SH-SY5Y (cell line): ENCODE measurements around the gene SCN9A.

Source experiments
- GATA2 ChIP-seq: IDR thresholded peaks from 2 replicates; pipeline ENCODE4 v1.6.1; 2011; ENCODE audit warnings: mild to moderate bottlenecking, low read depth, low read length
- GATA3 ChIP-seq: IDR thresholded peaks from 2 replicates; pipeline ENCODE4 v1.6.1; 2011; ENCODE audit warnings: low read depth, mild to moderate bottlenecking, low read length, moderate library complexity

Gene SCN9A

DNA sequence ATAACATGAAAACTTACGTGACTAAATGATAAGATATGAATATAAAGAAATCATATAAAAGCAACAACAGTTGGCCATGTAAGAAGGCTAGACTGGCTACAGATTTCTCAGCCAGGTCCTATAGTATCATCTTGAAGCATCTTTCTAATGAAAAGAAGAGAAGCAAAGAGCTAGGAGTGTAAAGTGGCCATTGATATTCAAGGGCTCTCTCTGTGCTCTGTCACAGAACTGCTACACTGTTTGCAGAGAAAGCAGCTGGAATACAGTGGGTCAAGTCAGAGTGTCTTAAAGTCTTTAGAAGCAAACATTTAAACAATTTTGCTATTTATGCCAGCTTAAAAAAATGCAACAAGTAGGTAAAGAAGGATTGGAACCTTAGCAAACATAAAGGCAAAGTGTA is 118.8 kb downstream of the SCN9A start:
- no peak for TF ChIP-seq GATA2
- TF ChIP-seq GATA3 = no peak

DNA sequence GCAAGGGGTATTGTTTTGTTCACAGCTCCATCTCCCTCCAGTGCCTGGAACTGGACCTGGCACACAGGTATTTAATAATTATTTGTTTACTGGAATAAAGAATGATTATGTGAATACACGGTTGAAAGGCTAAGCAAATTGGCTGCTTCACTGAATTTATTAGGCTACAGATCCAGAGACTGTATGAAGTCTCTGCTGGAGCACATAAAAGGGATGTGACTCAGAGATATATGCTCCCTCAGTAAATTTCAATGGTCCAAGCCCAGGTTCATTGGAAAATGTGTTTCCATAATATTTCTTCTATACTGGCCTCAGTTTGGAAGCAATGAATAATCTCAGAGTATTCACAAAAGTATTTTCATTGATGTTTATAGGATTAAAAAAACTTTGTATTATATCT is 126.4 kb downstream of the SCN9A start:
- TF ChIP-seq GATA2 = no peak
- no peak for TF ChIP-seq GATA3

DNA sequence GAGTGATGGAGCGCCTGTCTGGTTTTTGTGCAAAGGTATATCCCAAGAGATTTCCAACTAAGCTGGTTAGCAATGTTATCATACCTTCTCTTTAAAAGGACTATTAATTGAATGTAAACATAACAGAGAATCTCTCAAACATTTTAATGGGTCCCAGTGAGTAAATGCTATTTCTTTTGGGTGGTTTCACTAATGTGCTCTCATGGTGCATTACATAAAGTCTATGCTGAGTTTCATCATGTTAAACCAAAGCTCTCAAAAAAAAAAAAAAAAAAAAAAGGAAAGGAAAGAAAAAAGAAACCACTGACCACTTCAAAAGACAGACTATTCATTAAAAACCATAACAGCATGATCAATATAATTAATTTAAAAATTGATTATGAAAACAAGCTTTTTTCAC is 128.8 kb downstream of the SCN9A start:
- TF ChIP-seq GATA3 (no peak), GATA2 (no peak)

DNA sequence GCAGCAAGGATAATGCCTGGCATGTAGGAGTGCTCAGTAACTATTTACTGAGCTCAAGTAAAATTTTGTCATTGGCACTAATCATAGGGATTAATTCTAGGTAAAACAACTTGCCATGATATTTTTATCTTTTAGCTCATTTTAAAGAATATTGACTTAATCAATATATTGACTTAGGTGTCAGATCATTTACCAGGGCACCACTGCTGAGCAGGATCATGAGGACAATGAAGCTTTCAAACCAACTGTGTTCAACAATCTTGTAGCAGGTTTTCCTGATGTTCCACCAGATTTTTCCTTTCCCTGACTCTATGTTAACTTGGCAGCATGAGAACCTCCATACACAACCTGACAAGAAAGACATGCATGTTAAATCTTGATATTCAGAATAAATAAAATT is 133.4 kb downstream of the SCN9A start:
- no peak for TF ChIP-seq GATA2
- TF ChIP-seq GATA3 = no peak

DNA sequence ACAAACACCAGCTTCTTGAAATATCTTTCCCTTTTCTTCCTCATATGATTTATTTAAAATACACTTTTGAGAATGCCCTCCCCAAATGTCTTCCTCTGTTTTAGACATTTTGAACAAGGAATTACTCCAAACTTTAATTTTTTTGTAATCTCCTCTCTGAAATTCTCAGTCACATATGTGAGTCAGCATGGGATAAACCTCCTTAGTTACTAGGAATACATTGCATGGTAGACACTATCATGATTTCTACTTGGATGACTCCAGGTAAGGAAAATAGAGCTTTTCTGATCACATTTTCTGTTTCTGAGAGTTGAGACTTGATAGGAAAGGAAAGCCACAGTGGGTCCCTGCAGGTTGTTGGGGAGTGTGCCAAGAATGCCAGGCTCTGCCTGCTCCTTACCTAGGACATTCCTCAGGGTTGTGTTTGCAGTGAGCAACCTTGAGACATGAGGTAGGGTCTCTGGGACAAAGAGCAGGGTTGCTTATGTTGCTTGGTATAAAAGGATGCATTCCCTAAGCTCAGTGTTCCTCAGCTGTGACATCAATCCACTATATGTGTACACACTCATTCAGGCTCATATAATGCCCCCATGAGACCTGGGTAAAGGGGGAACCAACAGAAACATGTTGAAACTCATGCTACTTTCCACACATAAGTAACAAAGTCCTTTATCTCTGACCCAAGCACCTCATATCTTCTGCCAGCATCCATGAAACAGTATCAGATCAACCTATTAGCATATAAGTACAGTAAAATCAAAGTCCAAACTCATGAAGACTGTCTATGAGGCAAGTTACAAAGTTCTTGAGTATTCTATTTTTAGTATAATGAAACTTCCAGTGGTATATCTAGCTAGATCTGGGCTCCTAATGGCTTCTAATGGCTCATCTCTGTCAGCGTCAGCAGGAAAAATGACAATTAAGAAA is 135.1 kb downstream of the SCN9A start:
- TF ChIP-seq GATA2 = no peak
- TF ChIP-seq GATA3 = no peak

DNA sequence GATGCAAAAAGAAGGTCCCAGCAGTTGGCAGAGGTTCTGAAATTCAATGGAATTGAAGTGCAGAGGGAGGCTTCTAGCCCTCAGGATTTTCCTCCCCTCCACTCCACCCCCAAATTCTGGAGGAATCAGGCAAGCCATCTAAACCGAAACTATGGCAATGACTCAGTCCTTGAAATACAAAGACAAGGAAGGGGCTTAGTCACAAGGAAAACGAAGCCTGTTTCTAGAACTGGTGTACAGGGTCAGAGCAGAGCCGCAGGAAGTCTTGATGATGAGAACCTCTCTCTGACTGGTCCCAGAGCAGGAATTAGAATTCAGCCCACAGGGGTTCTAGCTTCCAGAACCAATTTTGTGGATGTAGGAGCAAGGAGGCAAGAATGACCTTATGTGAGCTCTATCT is 136.2 kb downstream of the SCN9A start:
- TF ChIP-seq GATA3 (no peak), GATA2 (no peak)

DNA sequence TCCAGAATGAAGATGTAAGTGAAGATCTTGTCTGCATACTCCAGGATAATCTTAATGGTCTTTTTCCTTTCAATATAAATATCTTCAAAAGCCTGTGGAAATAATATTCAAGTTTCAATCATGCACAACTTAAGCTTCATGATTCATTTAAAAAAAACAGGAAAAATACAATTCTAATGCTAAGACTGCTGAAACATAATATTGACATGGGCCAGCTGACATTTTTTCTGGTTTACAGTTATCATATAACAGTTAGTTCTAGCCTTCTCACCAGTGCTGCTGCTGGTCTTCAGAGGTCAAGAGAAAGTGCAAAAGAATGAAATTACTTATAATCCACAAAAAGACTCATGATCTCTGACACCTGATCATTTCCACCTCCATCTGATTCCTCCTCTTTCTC is 137.6 kb downstream of the SCN9A start:
- TF ChIP-seq GATA2 = no peak
- TF ChIP-seq GATA3 = no peak

DNA sequence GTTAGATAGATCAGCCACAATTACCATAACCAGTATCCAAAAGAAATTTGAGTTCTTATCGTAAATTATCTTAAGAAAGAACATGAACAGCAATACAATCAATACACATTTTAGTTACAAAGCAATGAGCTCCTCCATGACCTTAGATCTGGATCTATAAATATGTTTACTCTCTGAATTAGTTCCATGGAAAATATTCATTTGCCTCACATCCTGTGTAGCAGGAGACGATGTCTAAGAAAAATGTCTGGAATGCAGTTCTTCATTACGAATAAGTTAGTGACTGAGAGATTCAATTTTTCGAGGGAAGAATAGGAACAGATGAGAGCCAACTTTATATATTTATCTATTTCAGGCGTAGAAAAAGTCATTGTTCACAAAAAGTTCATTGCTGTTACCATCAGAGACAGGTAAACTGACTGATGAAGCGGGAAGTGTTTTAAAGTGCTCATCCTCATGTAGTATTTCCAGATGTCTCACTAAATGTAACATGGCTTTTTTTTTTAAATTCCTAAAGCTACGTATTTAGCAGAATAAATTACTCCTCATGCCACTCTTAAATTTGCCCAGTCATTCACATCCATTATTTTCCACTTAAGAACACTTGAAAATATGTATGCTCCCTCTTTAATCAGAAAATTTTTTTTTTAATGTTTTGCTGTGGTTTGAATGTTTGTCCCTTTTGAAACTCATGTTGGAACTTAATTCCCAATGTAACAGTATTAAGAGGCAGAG is 141.5 kb downstream of the SCN9A start:
- TF ChIP-seq GATA2 (no peak), GATA3 (no peak)

DNA sequence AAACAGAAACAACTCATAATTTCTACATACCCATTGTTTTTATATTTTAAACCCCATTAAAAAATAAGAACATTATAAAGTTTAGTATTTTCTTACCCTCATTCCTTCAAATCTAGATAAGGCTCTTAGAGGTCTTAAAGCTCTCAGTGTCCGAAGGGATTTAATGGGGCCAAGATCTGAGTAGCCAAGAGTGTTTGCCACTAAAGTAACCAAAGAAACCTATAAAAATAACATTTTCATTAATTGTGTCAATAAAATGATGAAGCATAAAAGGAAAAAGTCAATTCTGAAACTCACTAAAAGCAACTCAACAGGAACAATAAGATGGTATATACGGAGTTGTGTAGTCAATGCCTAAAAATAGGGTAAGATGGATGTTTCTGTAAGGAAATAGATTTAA is 142.5 kb downstream of the SCN9A start:
- no peak for TF ChIP-seq GATA2
- TF ChIP-seq GATA3 = no peak

DNA sequence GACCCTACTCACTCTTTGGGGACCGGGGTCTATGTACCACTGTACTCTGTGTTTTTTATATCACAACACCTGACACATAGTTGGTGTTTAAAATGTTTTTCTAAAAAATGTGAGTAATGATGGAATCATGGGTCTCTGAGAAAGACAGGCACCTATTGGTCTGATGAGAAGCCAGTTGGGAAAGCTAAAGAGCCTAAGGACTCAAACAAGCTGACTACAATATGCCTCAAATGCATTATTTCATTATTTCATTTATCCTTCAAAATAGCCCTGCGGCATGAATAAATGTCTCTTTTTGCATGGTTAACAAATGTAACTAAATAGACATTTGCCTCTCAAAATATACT is 145.0 kb downstream of the SCN9A start:
- TF ChIP-seq GATA3 (no peak), GATA2 (no peak)

DNA sequence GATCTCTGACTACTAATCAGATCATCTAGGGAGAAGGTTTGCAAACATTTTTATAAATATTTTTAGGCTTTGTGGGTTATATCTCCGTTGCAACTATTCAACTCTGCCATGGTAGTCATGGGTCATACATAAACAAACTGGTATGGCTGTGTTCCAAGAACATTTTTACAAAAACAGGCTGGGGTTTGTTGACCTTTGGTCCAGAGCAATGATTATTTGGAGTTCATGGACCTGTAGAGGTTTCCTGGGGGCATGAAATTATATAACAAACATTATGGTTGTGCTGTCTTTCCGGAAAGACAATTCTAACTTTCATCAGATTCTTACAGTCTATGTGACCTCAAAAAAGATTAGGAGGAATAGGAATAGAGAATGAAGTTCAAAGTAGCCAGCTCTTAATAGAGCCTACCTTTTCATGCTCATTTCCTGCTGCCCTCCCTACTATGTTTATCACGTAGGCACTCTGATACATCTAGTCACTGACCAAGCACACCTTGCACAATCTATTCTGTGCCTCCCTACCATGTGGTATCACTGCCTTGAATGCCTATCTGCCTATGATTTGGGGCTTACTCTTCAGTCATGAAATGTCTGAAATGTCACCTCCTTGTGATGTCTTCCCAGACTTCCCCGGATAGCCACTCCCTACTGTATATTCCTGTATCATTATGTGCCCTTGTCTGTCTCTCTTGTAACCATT is 145.6 kb downstream of the SCN9A start:
- no peak for TF ChIP-seq GATA3
- TF ChIP-seq GATA2 = no peak

DNA sequence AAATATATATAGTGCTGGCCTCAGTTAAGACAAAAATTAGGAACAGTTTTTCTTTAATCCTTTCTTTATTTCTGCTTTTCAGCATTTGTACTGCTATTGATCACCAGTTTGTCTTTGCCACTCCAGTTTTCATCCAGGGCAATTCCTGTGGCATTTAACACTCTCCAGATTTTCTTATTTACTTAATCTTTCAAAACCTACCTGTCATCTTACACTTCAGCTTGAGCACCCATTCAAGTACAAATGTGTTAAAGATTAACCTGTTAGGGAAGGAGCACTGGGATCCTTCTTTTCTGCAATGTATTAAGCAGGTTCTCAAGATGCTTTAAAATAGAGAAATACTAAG is 146.1 kb downstream of the SCN9A start:
- TF ChIP-seq GATA2 (no peak), GATA3 (no peak)

DNA sequence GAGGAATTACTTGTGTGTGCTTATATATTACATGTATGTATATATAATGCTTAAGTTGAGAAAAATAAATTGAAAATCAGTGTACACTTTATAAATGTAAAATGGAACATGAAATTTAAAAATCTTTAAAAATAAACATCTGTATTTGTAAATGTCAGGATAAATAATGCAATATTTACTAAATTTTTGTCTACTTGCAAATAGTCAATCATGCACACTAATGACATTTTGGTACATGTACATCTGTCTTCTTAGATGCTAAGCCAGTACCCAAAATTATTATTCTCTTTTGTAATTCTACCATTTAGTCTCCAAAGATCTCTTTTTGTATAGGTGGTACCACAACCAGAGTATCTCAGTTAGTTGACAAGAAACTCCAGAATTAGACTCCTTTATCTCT is 151.5 kb downstream of the SCN9A start:
- TF ChIP-seq GATA3 (no peak), GATA2 (no peak)

DNA sequence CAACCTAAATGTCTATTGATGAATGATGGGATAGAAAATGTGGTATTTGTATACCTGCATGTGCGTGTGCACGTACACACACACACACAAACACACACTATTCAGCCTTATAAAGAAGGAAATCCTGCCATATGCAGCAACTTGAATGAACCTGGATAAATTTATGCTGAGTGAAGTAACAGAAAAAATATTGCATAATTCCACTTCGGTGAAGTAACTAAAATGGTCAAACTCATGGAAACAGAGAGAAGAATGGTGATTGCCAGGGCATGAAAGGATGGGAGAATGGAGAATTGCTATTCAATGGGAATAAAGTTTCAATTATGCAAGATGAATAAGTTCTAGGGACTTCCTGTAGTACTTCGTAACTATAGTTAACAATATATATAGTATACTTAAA is 152.4 kb downstream of the SCN9A start:
- TF ChIP-seq GATA2 (no peak), GATA3 (no peak)

DNA sequence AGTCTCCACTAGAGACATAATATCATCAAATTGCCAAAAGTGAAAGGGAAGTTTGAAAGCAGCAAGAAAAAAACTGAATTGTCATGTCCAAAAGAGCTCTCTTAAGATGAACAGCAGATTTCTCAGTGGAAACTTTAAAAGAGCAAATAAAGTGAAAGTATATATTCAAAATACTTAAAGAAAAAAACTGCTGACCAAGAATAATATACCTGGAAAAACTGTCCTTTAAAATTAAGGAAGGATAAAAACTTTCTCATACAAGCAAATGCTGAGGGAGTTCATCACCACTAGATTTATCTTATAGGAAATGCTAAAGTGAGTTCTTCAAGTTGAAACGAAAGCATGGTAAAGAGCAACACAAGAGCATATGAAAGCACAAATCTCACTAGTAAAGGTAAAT is 164.7 kb downstream of the SCN9A start:
- TF ChIP-seq GATA3 (no peak), GATA2 (no peak)

DNA sequence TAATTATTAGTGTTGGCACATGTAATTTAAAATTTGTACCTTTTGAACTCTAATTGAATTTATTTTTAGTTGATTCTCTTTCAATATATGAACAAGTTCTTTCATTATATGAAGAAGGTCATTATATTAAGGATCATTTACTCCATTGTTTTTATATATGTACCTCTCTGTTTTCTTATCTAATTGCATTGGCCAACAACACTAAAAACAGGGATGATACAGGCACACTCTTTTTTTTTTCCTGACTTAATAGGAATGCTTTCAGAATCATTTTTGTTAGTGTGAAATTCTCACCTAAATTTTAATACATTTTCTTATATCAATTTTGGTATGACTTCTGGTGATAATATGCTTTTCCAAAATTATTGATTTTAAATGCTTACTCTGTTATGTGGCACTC is 173.0 kb downstream of the SCN9A start:
- TF ChIP-seq GATA3 (no peak), GATA2 (no peak)
